MCF 10A (cell line): ENCODE measurements around the gene SLC25A13. TPM values are rescaled to one million over a fixed set of nuclear protein-coding genes. Genes with fewer than 3 reads are reported as not detected.

ENCODE experiments used
- BruUV-seq: library from RNA; stranded (reverse); fragments of 400-500 nt; replicated peaks from 2 replicates; lab custom pipeline; 2021; lab: Mats Ljungman, UMichigan
- CTCF ChIA-PET: fragments of 300-600 bp; sonication (Branson Sonifier 250); formaldehyde crosslinking; extraction: SDS; loops from one replicate; lab custom pipeline; 2021; ENCODE audit warnings: antibody characterized with exemption, inconsistent platforms; lab: Yijun Ruan, JAX
- POLR2A ChIA-PET: fragments of 300-600, 350-650 bp; sonication (Branson Sonifier 250); formaldehyde crosslinking; extraction: SDS; loops from one replicate; lab custom pipeline; 2020; ENCODE audit warnings: antibody characterized with exemption, inconsistent platforms; lab: Yijun Ruan, JAX
- DNase-seq: peaks from one replicate; pipeline ENCODE4 v3.0.0-alpha.2; 2018; ENCODE audit not compliant: unreplicated experiment
- H3K27ac Mint-ChIP-seq: one replicate; pipeline ENCODE4 v1.8.0; 2022; ENCODE audit warnings: mild to moderate bottlenecking, low read depth, mixed read lengths; ENCODE audit not compliant: unreplicated experiment
- H3K27me3 Mint-ChIP-seq: one replicate; pipeline ENCODE4 v1.8.0; 2022; ENCODE audit warnings: mixed read lengths; ENCODE audit not compliant: insufficient read depth, unreplicated experiment
- H3K36me3 Mint-ChIP-seq: one replicate; pipeline ENCODE4 v1.8.0; 2022; ENCODE audit warnings: mild to moderate bottlenecking, moderate library complexity, mixed read lengths; ENCODE audit not compliant: insufficient read depth, unreplicated experiment
- H3K4me1 Mint-ChIP-seq: one replicate; pipeline ENCODE4 v1.8.0; 2022; ENCODE audit warnings: mixed read lengths; ENCODE audit not compliant: insufficient read depth, unreplicated experiment
- H3K4me3 Mint-ChIP-seq: one replicate; pipeline ENCODE4 v1.8.0; 2022; ENCODE audit warnings: mild to moderate bottlenecking, moderate library complexity, mixed read lengths; ENCODE audit not compliant: unreplicated experiment
- H3K9me3 Mint-ChIP-seq: one replicate; pipeline ENCODE4 v1.8.0; 2022; ENCODE audit warnings: mixed read lengths; ENCODE audit not compliant: unreplicated experiment
- intact Hi-C: fragments of 100-400 bp; cut with micrococcal nuclease; formaldehyde crosslinking; loops from 2 replicates; pipeline ENCODE4 v1.14.1; 2022
- total RNA-seq: library from RNA; stranded (reverse); gene quantifications from 2 replicates; pipeline ENCODE4 v1.2.3, GENCODE V29; 2022
- TF ChIP-seq, protein P1 (sequence below): fragments of 200-600 bp; IDR thresholded peaks from one replicate; pipeline ENCODE4 v1.8.0; 2022; ENCODE audit warnings: antibody characterized with exemption, mild to moderate bottlenecking; ENCODE audit not compliant: unreplicated experiment

SLC25A13 gene
- total RNA-seq, 1 experiment from 2014 or later: 28.6 TPM

DNA sequence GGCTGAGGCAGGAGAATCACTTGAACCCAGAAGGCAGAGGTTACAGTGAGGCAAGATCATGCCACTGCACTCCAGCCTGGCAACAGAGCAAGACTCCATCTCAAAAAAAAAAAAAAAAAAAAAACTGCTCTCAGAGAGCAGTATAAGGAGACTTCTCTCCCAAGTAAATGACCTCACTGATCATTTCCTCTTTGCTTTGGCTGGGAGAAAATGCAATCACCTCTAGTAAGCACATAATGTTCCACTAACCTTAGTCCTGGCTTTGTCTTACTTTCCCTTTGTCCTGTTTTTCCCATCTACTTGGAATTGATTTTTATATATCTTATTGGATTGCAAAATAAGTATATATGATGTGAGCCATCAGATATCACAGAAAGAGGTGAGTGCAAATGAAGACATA lies 2.5 kb downstream of the SLC25A13 start:
- no TSS peak for BruUV-seq
- Mint-ChIP-seq H3K27ac (no peak overlapping the region), H3K4me3 (no peak overlapping the region), H3K36me3 (peaks cover 8% of the 10 kb centered on the region), H3K27me3 (no peaks in the 10 kb centered on the region), H3K4me1 (peaks cover 33% of the 10 kb centered on the region), H3K9me3 (no peaks in the 10 kb centered on the region)
- intact Hi-C loops: no loop called here
- DNase-seq: no peak
- ChIA-PET POLR2A (interaction anchor here (1.0 to 1.8 kb wide), 3 partner anchors 9 to 14 kb away, joined by 3 to 5 read pairs (median 4); no protein-coding TSS in a partner anchor), CTCF (interaction anchor here (0.7 to 0.9 kb wide), 2 partner anchors 11 to 18 kb away, joined by 3 read pairs; no protein-coding TSS in a partner anchor)
- TF ChIP-seq, protein P1, sequence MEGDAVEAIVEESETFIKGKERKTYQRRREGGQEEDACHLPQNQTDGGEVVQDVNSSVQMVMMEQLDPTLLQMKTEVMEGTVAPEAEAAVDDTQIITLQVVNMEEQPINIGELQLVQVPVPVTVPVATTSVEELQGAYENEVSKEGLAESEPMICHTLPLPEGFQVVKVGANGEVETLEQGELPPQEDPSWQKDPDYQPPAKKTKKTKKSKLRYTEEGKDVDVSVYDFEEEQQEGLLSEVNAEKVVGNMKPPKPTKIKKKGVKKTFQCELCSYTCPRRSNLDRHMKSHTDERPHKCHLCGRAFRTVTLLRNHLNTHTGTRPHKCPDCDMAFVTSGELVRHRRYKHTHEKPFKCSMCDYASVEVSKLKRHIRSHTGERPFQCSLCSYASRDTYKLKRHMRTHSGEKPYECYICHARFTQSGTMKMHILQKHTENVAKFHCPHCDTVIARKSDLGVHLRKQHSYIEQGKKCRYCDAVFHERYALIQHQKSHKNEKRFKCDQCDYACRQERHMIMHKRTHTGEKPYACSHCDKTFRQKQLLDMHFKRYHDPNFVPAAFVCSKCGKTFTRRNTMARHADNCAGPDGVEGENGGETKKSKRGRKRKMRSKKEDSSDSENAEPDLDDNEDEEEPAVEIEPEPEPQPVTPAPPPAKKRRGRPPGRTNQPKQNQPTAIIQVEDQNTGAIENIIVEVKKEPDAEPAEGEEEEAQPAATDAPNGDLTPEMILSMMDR: no peak

DNA sequence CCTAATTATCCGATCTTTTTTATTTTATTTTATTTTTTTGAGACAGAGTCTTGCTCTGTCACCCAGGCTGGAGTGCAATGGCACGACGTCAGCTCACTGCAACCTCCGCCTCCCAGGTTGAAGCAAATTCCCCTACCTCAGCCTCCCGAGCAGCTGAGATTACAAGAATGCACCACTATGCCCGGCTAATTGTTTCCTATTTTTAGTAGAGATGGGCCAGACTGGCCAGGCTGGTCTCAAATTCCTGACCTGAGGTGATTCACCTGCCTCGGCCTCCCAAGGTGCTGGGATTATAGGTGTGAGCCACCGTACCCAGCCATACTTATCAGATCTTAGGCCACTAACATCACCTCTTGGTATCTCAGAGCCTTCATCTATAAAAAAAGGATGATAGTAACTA lies 4.9 kb downstream of the SLC25A13 start:
- CTCF ChIA-PET: interaction anchor here (0.7 kb wide), 1 partner anchor 628 kb away, joined by 3 read pairs; no protein-coding TSS in a partner anchor
- peaks cover 52% of the 10 kb centered on the region for H3K4me1 Mint-ChIP-seq

DNA sequence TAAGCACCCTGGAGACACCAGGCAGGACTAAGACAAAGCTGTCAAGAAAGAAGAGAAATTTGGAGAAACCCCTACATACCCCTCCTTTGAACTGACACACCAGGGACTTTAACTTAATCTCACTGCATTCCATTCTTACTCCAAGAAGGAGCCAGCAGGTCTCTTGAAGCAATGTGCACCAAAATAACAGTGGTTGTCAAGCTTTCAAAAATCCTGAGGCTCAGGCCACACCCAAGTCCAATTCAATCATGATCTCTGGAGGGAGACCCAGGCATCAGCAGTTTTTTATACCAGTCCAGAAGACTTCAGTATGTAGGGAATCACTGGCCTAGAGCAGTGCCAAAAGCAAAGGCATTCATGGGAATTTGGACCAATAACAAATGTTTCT lies 6.8 kb downstream of the SLC25A13 start:
- POLR2A ChIA-PET: interaction anchor here (1.2 to 1.6 kb wide), 2 partner anchors 11 to 95 kb away, joined by 3 to 12 read pairs; no protein-coding TSS in a partner anchor
- intact Hi-C loops: no loop called here
- H3K4me1 Mint-ChIP-seq: peaks cover 59% of the 10 kb centered on the region
- no peak for DNase-seq
- no peak overlapping the region for H3K4me3 Mint-ChIP-seq
- CTCF ChIA-PET: interaction anchor here (1.0 kb wide), 1 partner anchor 74 kb away, joined by 3 read pairs; no protein-coding TSS in a partner anchor
- H3K36me3 Mint-ChIP-seq: no peaks in the 10 kb centered on the region
- TF ChIP-seq, protein P1: no peak
- H3K27me3 Mint-ChIP-seq: no peaks in the 10 kb centered on the region
- BruUV-seq: no TSS peak
- H3K9me3 Mint-ChIP-seq: no peaks in the 10 kb centered on the region
- H3K27ac Mint-ChIP-seq: peak overlapping the region; percentile 69

More for the DNA sequence above, 4.9 kb downstream of the SLC25A13 start:
- Mint-ChIP-seq H3K4me3 (no peak overlapping the region), H3K27me3 (no peaks in the 10 kb centered on the region), H3K9me3 (no peaks in the 10 kb centered on the region), H3K36me3 (no peaks in the 10 kb centered on the region), H3K27ac (no peak overlapping the region)
- intact Hi-C loops: no loop called here
- DNase-seq: no peak
- BruUV-seq: no TSS peak
- TF ChIP-seq, protein P1: no peak
- POLR2A ChIA-PET: no interaction called here

DNA sequence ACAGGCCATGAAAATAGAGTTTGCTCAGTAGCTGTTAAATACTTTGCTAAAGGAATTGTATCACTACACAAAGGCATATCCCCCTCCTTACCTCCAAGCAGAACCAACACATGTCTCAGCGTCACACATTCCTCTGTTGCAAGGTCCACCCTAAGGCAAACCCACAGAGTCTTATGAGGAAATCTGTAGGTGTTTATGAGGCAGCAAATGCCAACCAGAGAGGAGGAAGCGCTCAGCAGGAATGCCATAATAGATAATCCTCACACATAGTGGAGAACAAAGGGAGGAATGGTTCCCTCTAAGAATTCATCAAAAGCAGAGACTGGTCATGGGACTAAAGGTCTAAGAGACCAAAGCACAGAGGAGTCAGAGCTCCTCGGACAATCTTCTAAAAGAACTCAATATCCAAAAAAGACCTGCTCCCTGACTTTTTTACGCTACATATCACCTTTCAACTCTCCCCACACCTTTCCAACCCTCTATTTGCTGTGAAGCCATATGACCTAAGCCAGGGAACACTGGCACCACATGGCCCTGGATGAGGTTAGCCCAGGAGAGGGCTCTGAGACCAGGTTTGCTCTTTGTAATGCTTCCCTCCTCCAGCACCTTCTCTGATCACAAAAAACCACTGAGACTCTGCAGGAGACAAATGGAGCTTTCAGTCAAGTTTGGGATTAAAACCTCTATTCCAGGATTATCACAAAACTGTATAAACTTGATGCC lies 7.3 kb downstream of the SLC25A13 start:
- H3K27me3 Mint-ChIP-seq: no peaks in the 10 kb centered on the region
- H3K4me3 Mint-ChIP-seq: peak overlapping the region; percentile 7
- CTCF ChIA-PET: interaction anchor here (0.7 to 1.0 kb wide), 2 partner anchors 74 to 713 kb away, joined by 3 to 4 read pairs; no protein-coding TSS in a partner anchor
- BruUV-seq: no TSS peak
- H3K4me1 Mint-ChIP-seq: peaks cover 64% of the 10 kb centered on the region
- DNase-seq: peak; percentile 87
- POLR2A ChIA-PET: interaction anchor here (1.2 to 1.6 kb wide), 2 partner anchors 11 to 95 kb away, joined by 3 to 12 read pairs; no protein-coding TSS in a partner anchor
- peak overlapping the region; percentile 69 for H3K27ac Mint-ChIP-seq
- intact Hi-C loops: no loop called here
- TF ChIP-seq, protein P1: no peak
- H3K36me3 Mint-ChIP-seq: peaks cover 2% of the 10 kb centered on the region
- H3K9me3 Mint-ChIP-seq: no peaks in the 10 kb centered on the region
